Upper lobe of right lung (tissue), 1 donor: ENCODE data around the gene ACER3. TPM values are rescaled to one million over a fixed set of nuclear protein-coding genes. Genes with fewer than 3 reads are reported as not detected.

Source experiments
- ATAC-seq: fragments of 200-7000 bp; cut with Tn5 transposase; one replicate; pipeline ENCODE4 v1.9.1; 2020; ENCODE audit warnings: mild to moderate bottlenecking, moderate library complexity
- DNase-seq: peaks from one replicate; pipeline ENCODE4 v3.0.0-alpha.2; 2020
- H3K27ac ChIP-seq: fragments of 200-600 bp; one replicate; pipeline ENCODE4 v1.8.0; 2022
- H3K27me3 ChIP-seq: fragments of 200-600 bp; one replicate; pipeline ENCODE4 v1.8.0; 2022; ENCODE audit warnings: mild to moderate bottlenecking
- H3K36me3 ChIP-seq: fragments of 200-600 bp; one replicate; pipeline ENCODE4 v1.8.0; 2022
- H3K4me1 ChIP-seq: fragments of 200-600 bp; one replicate; pipeline ENCODE4 v1.8.0; 2022
- H3K4me3 ChIP-seq: fragments of 200-600 bp; one replicate; pipeline ENCODE4 v1.8.0; 2022; ENCODE audit warnings: mild to moderate bottlenecking
- H3K9me3 ChIP-seq: fragments of 200-600 bp; one replicate; pipeline ENCODE4 v1.8.0; 2022
- CTCF ChIP-seq: fragments of 200-600 bp; IDR thresholded peaks from one replicate; pipeline ENCODE4 v1.8.0; 2022; ENCODE audit warnings: antibody characterized with exemption
- intact Hi-C: fragments of 100-400 bp; cut with DNase I; formaldehyde crosslinking; loops from one replicate; pipeline ENCODE4 v1.11.0; 2022
- total RNA-seq: library from RNA; stranded (reverse); fragmentation: NEBNext Ultra II Directional; extraction: Animal tissue kit (Norgen Biotek cat#: 25700); gene quantifications from one replicate; pipeline ENCODE4 v1.2.1, GENCODE V29; 2021
- donor health status: DM: no; HTN: yes; CAD: no; lungs with severe emphysema.

ACER3 gene
- total RNA-seq, 1 donor from 2014 or later = 42.2 TPM

GRCh38 chr11:76841923-76842452 is 18.7 kb upstream of the ACER3 start:
- H3K27me3 ChIP-seq = no peaks in the 10 kb centered on the region
- H3K4me3 ChIP-seq = no peak overlapping the region
- TF ChIP-seq CTCF = no peak
- intact Hi-C loops = no loop called here
- DNase-seq = no peak
- peaks cover 11% of the 10 kb centered on the region for H3K4me1 ChIP-seq
- ATAC-seq = no peak
- H3K9me3 ChIP-seq = no peaks in the 10 kb centered on the region
- H3K27ac ChIP-seq = no peak overlapping the region
- no peaks in the 10 kb centered on the region for H3K36me3 ChIP-seq

- ATAC-seq = no peak
- no peaks in the 10 kb centered on the region for H3K36me3 ChIP-seq
- TF ChIP-seq CTCF = no peak
- no peak overlapping the region for H3K4me3 ChIP-seq
- intact Hi-C loops = no loop called here
- H3K27me3 ChIP-seq = no peaks in the 10 kb centered on the region
- no peak overlapping the region for H3K27ac ChIP-seq
- H3K4me1 ChIP-seq = peaks cover 12% of the 10 kb centered on the region
- H3K9me3 ChIP-seq = no peaks in the 10 kb centered on the region
- no peak for DNase-seq
These were observed 16.8 kb upstream of the ACER3 start for GRCh38 chr11:76843907-76844306.

- H3K9me3 ChIP-seq = no peaks in the 10 kb centered on the region
- H3K27ac ChIP-seq = no peak overlapping the region
- H3K36me3 ChIP-seq = no peaks in the 10 kb centered on the region
- ATAC-seq (no peak), DNase-seq (no peak)
- H3K27me3 ChIP-seq = no peaks in the 10 kb centered on the region
- no peak for TF ChIP-seq CTCF
- intact Hi-C loops = no loop called here
- peaks cover 12% of the 10 kb centered on the region for H3K4me1 ChIP-seq
- no peak overlapping the region for H3K4me3 ChIP-seq
These were observed 16.2 kb upstream of the ACER3 start for GRCh38 chr11:76844511-76844910.

GRCh38 chr11:76845069-76845468 is 15.6 kb upstream of the ACER3 start:
- H3K27ac ChIP-seq = no peak overlapping the region
- H3K36me3 ChIP-seq = no peaks in the 10 kb centered on the region
- H3K9me3 ChIP-seq = no peaks in the 10 kb centered on the region
- intact Hi-C loops = no loop called here
- no peak overlapping the region for H3K4me3 ChIP-seq
- H3K4me1 ChIP-seq = peaks cover 14% of the 10 kb centered on the region
- no peaks in the 10 kb centered on the region for H3K27me3 ChIP-seq
- no peak for DNase-seq
- ATAC-seq = no peak
- no peak for TF ChIP-seq CTCF

- Histone ChIP-seq H3K27me3 (no peaks in the 10 kb centered on the region), H3K9me3 (no peaks in the 10 kb centered on the region), H3K36me3 (no peaks in the 10 kb centered on the region), H3K4me1 (peaks cover 21% of the 10 kb centered on the region), H3K4me3 (no peak overlapping the region), H3K27ac (no peak overlapping the region)
- intact Hi-C loops = no loop called here
- DNase-seq (no peak), ATAC-seq (no peak)
- no peak for TF ChIP-seq CTCF
These were observed 14.3 kb upstream of the ACER3 start for GRCh38 chr11:76846441-76846840.

- DNase-seq (no peak), ATAC-seq (no peak)
- intact Hi-C loops = no loop called here
- Histone ChIP-seq H3K36me3 (no peaks in the 10 kb centered on the region), H3K4me1 (peaks cover 21% of the 10 kb centered on the region), H3K4me3 (no peak overlapping the region), H3K27ac (no peak overlapping the region), H3K27me3 (no peaks in the 10 kb centered on the region), H3K9me3 (no peaks in the 10 kb centered on the region)
- no peak for TF ChIP-seq CTCF
These were observed 11.3 kb upstream of the ACER3 start for GRCh38 chr11:76849376-76849775.
